HUES48 (cell line): ENCODE measurements around the gene CPNE5.

Source experiments
- H3K27ac ChIP-seq: one replicate; pipeline ENCODE4 v1.7.0; 2013; ENCODE audit warnings: low read depth, low read length, inconsistent platforms
- H3K27me3 ChIP-seq: 2 replicates; pipeline ENCODE4 v1.6.1; 2013; ENCODE audit warnings: mild to moderate bottlenecking, low read length; ENCODE audit not compliant: control insufficient read depth, insufficient read depth
- H3K36me3 ChIP-seq: 2 replicates; pipeline ENCODE4 v1.6.1; 2013; ENCODE audit warnings: low read length; ENCODE audit not compliant: control insufficient read depth, insufficient read depth
- H3K4me1 ChIP-seq: 2 replicates; pipeline ENCODE4 v1.6.1; 2013; ENCODE audit warnings: mild to moderate bottlenecking, low read length; ENCODE audit not compliant: control insufficient read depth, insufficient read depth
- H3K4me3 ChIP-seq: 2 replicates; pipeline ENCODE4 v1.5.1; 2013; ENCODE audit warnings: mild to moderate bottlenecking, low read depth, low read length
- H3K9ac ChIP-seq: 2 replicates; pipeline ENCODE4 v1.6.1; 2013; ENCODE audit warnings: mild to moderate bottlenecking, low read depth, low read length, moderate library complexity
- H3K9me3 ChIP-seq: 2 replicates; pipeline ENCODE4 v1.6.1; 2013; ENCODE audit warnings: low read length; ENCODE audit not compliant: control insufficient read depth, insufficient read depth

The CPNE5 gene

DNA sequence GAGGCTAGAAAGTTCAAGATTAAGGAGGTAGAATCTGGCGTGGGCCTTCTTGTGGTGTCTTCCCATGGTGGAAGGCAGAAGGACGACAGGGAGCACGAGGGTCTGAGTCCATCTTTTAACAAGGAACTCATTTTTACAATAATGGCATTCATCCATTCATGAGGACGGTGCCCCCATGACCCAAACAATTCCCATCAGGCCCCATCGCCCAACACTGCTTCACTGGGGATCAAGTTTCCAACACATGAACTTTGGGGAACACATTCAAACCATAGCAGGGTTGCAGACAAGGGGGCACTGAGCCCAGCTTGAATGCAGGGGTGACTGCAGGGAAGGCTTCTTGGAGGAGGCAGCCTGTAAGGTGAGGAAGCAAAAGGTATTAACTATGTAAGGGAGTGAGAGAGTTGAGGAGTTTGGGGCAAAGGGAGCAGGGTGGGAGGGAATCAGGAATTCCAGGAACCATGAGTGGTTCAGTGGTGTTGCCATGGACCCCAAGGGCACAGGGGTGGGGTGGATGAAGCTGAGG, 136.1 kb downstream of the CPNE5 start:
- no peak overlapping the region for H3K9ac ChIP-seq
- H3K27ac ChIP-seq = no peak overlapping the region
- H3K9me3 ChIP-seq = no peaks in the 10 kb centered on the region
- no peaks in the 10 kb centered on the region for H3K36me3 ChIP-seq
- no peak overlapping the region for H3K4me3 ChIP-seq
- no peaks in the 10 kb centered on the region for H3K27me3 ChIP-seq
- H3K4me1 ChIP-seq = no peaks in the 10 kb centered on the region

DNA sequence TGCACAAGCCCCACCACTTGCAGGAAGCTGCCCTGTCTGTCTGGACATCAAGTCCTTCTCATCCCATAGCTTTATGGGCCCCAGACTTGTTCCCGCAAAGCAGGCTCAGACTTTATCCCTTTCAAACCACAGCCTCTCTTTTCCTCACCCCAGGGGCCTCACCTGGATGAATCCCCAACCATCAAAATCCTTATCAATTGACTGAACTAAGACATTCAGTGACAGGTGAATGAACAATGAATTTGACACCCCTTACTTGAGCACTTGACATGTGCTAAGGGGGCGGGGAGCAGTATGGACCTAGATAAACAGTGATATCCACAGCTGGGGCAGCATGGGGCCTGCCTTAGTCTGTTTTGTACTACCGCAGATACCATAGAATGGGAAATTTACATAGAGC, 136.6 kb downstream of the CPNE5 start:
- Histone ChIP-seq H3K9ac (no peak overlapping the region), H3K9me3 (no peaks in the 10 kb centered on the region), H3K27ac (no peak overlapping the region), H3K36me3 (no peaks in the 10 kb centered on the region), H3K4me1 (no peaks in the 10 kb centered on the region), H3K27me3 (no peaks in the 10 kb centered on the region), H3K4me3 (no peak overlapping the region)

DNA sequence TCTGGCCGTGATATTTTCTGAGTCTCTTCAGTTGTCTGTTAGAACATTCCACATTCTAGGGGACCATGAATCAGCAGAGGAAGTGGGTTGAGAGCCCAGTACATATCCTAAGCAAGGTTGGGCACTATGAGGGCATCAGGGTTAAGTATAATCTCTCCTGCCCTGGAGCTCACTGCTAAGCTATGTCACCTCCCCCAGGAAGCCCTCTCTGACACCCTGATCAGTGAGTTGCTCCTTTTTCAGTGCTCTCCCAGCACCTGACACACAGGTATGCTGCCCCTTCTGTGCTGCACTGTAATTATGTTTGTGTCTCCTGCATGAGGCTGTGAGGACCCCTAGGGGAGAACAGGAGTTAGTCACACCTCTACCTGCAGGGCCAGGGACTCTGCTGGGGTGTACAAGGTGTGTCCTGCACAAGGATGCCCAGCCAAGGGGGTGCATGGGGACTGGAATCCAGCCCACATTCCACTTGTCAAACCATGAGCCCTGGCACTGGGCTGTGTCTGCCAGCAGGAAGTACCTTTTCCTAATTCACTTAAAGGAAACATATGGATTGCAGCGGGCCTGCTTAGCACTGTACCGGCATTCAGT, 137.7 kb downstream of the CPNE5 start:
- no peaks in the 10 kb centered on the region for H3K27me3 ChIP-seq
- no peaks in the 10 kb centered on the region for H3K36me3 ChIP-seq
- H3K4me3 ChIP-seq = no peak overlapping the region
- no peaks in the 10 kb centered on the region for H3K9me3 ChIP-seq
- H3K9ac ChIP-seq = no peak overlapping the region
- H3K4me1 ChIP-seq = no peaks in the 10 kb centered on the region
- H3K27ac ChIP-seq = no peak overlapping the region

DNA sequence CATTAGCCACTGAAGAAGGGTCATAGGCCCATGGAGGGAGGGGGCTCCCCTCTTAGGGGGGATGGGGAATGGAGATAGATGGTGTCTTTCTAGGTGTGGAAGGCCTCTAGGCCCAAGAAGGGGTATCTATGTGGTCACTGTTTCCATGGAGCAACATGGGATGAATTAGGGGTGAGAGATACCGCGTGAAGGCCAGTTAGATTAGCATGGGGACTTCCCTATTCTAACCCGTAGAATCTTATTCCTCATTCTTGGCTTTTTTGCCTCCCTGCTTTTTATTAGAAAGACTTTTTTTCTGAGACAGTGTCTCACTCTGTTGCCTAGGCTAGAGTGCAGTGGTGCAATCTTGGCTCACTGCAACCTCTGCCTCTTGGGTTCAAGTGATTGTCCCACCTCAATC, 138.4 kb downstream of the CPNE5 start:
- no peaks in the 10 kb centered on the region for H3K9me3 ChIP-seq
- no peak overlapping the region for H3K4me3 ChIP-seq
- H3K27me3 ChIP-seq = no peaks in the 10 kb centered on the region
- H3K27ac ChIP-seq = no peak overlapping the region
- H3K36me3 ChIP-seq = no peaks in the 10 kb centered on the region
- H3K9ac ChIP-seq = no peak overlapping the region
- H3K4me1 ChIP-seq = no peaks in the 10 kb centered on the region

DNA sequence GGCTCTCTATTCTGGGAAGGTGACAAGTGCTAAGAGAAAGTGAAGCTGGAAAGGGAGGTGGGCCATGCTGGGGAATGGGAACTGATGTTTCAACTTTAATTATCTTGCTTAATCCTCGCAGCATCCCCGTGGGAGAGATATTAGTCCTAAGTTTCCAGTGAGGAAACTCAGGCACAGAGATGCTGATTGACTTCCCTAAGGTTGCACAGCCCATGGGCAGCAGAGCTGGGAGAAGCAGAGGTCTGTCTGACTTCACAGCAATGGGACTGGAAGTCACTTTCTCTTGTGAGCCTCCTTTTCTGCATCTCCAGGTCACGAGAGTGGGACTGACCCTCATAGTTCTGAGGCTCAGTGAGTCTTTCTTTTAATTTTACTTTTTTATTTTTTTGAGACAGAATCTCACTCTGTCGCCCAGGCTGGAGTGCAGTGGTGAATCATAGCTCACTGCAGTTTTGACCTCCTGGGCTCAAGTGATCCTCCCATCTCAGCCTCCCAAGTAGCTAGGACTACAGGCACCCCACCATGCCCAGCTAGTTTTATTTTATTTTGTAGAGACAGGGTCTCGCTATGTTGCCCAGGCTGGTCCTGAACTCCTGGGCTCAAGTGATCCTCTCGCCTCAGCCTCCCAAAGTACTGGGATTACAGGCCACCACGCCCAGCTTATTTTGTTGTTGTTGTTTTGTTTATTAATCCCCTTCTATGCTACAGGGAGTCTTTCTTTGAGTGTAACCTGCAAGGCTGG, 139.0 kb downstream of the CPNE5 start:
- H3K4me1 ChIP-seq = no peaks in the 10 kb centered on the region
- H3K36me3 ChIP-seq = no peaks in the 10 kb centered on the region
- no peak overlapping the region for H3K27ac ChIP-seq
- H3K27me3 ChIP-seq = no peaks in the 10 kb centered on the region
- H3K9me3 ChIP-seq = no peaks in the 10 kb centered on the region
- H3K4me3 ChIP-seq = no peak overlapping the region
- no peak overlapping the region for H3K9ac ChIP-seq

DNA sequence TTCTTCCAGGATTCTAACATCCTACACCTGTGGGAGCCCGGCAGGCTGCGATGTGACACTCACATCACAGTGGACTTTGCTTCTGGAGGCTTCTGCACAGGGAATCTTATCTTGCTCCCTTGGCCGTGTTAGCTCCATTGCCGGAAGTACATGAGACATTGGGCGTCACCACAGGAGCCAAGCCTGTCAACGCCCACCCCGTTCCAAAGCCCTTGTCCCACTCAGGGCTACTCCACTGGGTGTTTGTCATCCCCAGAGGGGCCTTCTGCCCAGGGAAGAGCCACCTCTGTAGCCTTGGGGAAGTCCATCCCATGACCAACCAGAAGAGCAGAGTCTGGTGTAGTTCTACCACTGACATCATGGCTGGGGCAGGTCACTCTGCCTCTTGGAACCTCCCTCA, 139.9 kb downstream of the CPNE5 start:
- Histone ChIP-seq H3K27ac (no peak overlapping the region), H3K4me1 (no peaks in the 10 kb centered on the region), H3K27me3 (no peaks in the 10 kb centered on the region), H3K9me3 (no peaks in the 10 kb centered on the region), H3K36me3 (no peaks in the 10 kb centered on the region), H3K4me3 (no peak overlapping the region), H3K9ac (no peak overlapping the region)

DNA sequence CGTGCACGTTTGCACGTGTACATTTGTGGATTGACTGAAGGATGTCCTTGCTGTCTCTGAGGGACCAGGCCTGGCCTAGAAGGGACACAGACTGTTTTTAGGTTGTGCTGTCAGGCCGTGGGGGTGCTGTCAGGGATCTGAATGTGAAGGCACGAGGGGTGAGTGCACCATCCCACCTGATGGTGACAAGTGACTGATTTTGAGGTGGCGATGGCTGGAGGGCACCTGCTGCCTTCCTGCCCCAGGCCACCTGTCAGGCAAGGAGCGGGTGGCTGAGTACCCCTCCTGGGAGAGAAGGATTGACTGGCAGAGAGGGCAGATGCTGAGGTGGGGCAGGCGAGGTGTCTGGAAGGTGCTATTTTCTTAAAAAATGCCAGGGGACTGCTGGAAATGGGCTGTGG, 140.4 kb downstream of the CPNE5 start:
- no peak overlapping the region for H3K4me3 ChIP-seq
- no peak overlapping the region for H3K9ac ChIP-seq
- no peaks in the 10 kb centered on the region for H3K9me3 ChIP-seq
- H3K27ac ChIP-seq = no peak overlapping the region
- no peaks in the 10 kb centered on the region for H3K4me1 ChIP-seq
- no peaks in the 10 kb centered on the region for H3K27me3 ChIP-seq
- H3K36me3 ChIP-seq = no peaks in the 10 kb centered on the region

DNA sequence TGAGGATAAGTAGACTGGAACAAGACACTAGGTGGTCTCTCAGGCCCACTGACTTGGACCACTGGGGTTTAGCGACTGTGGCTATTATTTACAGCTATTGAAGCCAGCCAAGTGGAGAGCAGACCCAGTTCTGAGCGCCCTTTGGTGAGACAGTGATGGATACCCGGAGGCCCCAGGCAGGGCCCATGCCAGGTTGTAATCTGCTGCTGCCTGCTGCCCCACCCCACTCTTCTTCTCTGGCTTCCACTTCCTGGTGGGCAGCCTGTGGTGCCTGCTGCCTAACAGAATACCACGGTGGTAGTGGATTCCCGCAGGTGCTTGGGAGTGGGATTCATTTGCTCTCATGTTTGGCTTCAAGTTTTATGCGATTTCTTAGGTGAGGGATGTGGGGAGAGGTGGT, 141.0 kb downstream of the CPNE5 start:
- no peaks in the 10 kb centered on the region for H3K36me3 ChIP-seq
- H3K4me1 ChIP-seq = no peaks in the 10 kb centered on the region
- no peak overlapping the region for H3K4me3 ChIP-seq
- H3K27me3 ChIP-seq = no peaks in the 10 kb centered on the region
- H3K9me3 ChIP-seq = no peaks in the 10 kb centered on the region
- no peak overlapping the region for H3K27ac ChIP-seq
- no peak overlapping the region for H3K9ac ChIP-seq

DNA sequence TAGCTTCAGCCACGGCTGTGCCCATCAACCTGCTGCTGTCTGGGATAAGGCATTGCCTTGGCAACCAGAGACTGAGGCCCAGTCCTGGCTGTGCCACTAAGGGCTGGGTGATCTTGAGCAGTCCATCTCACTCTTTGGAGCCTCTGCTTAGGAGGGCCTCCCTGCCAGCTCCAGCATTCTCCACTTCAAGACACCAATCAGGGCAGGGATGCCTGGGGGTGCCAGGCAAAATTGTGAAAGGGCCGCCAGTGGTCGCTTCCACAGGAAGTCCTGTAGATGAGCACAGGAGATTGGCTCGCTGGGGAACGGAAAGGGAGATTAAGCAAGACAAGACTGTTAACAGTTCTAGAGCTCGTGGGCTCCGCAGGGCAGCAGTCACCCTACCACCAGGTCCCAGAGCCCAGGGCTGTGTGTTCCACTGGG, 141.8 kb downstream of the CPNE5 start, which contains the start of gene RAB44:
RAB44 (plus strand) TSS at position 346 of the 423 bp plus-strand sequence. CDS start 6,410 bp downstream, outside the sequence.
- H3K4me3 ChIP-seq = no peak within 1 kb of the TSS
- no peaks in the 10 kb centered on the region for H3K9me3 ChIP-seq
- H3K9ac ChIP-seq = no peak within 1 kb of the TSS
- H3K27ac ChIP-seq = no peak within 1 kb of the TSS
- no peaks in the 10 kb centered on the region for H3K36me3 ChIP-seq
- no peaks in the 10 kb centered on the region for H3K27me3 ChIP-seq
- no peaks in the 10 kb centered on the region for H3K4me1 ChIP-seq

DNA sequence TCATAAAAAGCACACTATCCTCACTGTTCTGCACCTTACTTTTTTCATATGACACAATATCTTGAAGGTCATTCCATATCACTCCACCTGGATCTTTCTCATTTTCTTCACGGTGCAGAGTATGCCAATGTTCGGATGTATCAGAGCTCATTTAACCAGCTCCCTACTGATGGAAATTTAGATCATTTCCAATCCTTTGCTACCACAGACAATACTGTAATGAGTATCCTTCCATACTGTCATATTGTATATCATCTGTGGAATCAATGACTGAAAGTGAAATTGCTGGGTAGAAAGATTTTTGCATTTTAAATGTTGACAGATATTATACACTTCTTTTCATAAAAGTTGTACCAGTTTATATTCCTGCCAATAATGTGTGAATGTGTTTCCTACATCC, 143.8 kb downstream of the CPNE5 start:
- H3K27me3 ChIP-seq = no peaks in the 10 kb centered on the region

DNA sequence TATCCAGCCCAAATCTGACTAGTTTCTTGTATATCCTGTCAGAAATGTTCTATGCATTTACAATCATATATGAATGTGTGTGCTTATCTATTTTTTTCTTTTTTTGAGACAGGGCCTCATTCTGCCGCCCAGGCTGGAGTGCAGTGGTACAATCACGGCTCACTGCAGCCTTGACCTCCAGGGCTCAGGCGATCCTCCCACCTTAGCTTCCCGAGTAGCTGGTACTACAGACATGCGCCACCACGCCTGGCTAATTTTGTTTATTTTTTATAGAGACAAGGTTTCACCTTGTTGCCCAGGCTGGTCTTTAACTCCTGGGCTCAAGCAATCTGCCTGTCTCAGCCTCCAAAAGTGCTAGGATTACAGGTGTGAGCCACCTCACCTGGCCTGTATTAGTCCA, 144.6 kb downstream of the CPNE5 start:
- no peaks in the 10 kb centered on the region for H3K27me3 ChIP-seq
- H3K9me3 ChIP-seq = no peaks in the 10 kb centered on the region
- H3K9ac ChIP-seq = no peak overlapping the region
- H3K4me1 ChIP-seq = no peaks in the 10 kb centered on the region
- no peaks in the 10 kb centered on the region for H3K36me3 ChIP-seq
- H3K4me3 ChIP-seq = no peak overlapping the region
- no peak overlapping the region for H3K27ac ChIP-seq

More for the DNA sequence above, 143.8 kb downstream of the CPNE5 start:
- Histone ChIP-seq H3K9ac (no peak overlapping the region), H3K9me3 (no peaks in the 10 kb centered on the region), H3K4me1 (no peaks in the 10 kb centered on the region), H3K4me3 (no peak overlapping the region), H3K27ac (no peak overlapping the region), H3K36me3 (no peaks in the 10 kb centered on the region)
